SK-N-SH (cell line): ENCODE results near the gene ME3. TPM values are rescaled to one million over a fixed set of nuclear protein-coding genes. Genes with fewer than 3 reads are reported as not detected.

Source experiments
- CTCF ChIA-PET: fragments of 300-600, 350-600 bp; formaldehyde crosslinking; extraction: SDS; loops from one replicate; lab custom pipeline; 2021; lab: Yijun Ruan, JAX
- POLR2A ChIA-PET: fragments of 350-600 bp; sonication (Branson Sonifier 250); formaldehyde crosslinking; extraction: SDS; loops from one replicate; lab custom pipeline; 2020; ENCODE audit warnings: antibody characterized with exemption, inconsistent platforms; lab: Yijun Ruan, JAX
- DNase-seq: peaks from one replicate; pipeline ENCODE4 v3.0.0; 2012
- H2AFZ ChIP-seq: fragments of 200-600 bp; sonication (generic); 2 replicates; pipeline ENCODE4 v1.8.1; 2016; ENCODE audit warnings: antibody characterized with exemption, mild to moderate bottlenecking, low read depth
- H3F3A ChIP-seq: fragments of 200-600 bp; sonication (generic); replicated peaks from 2 replicates; pipeline ENCODE3; 2016; ENCODE audit warnings: antibody characterized with exemption, mild to moderate bottlenecking; ENCODE audit not compliant: insufficient read depth
- H3K27ac ChIP-seq, 2 experiments: fragments of 200-500 bp in 1 of 2; fragments of 200-600 bp in 1 of 2; sonication (Bioruptor generic) in 1 of 2; sonication (generic), shearing (Covaris generic) in 1 of 2; 2 replicates each; pipeline versions ENCODE4 v1.5.1 to v1.6.1; 2014 to 2016; ENCODE audit warnings: low read depth in 2 of 2, inconsistent platforms in 1 of 2, low read length in 1 of 2, mild to moderate bottlenecking in 1 of 2, mixed read lengths in 1 of 2
- H3K27me3 ChIP-seq: fragments of 200-600 bp; sonication (generic), shearing (Covaris generic); 2 replicates; pipeline ENCODE4 v1.6.1; 2016; ENCODE audit warnings: mixed run types; ENCODE audit not compliant: insufficient read depth
- H3K36me3 ChIP-seq, 2 experiments: fragments of 200-500 bp in 1 of 2; fragments of 200-600 bp in 1 of 2; sonication (Bioruptor generic) in 1 of 2; sonication (generic) in 1 of 2; replicated peaks in 1 of 2; 2 replicates each; pipeline versions ENCODE3 to v1.5.1; 2014 to 2016; ENCODE audit warnings: low read length in 1 of 2, mild to moderate bottlenecking in 1 of 2; ENCODE audit not compliant: insufficient read depth in 2 of 2, control insufficient read depth in 1 of 2
- H3K4me1 ChIP-seq, 2 experiments: fragments of 200-500 bp in 1 of 2; fragments of 200-600 bp in 1 of 2; sonication (Bioruptor generic) in 1 of 2; sonication (generic), shearing (Covaris generic) in 1 of 2; 2 replicates each; pipeline versions ENCODE4 v1.5.1 to v1.6.1; 2014 to 2016; ENCODE audit warnings: low read depth in 1 of 2, low read length in 1 of 2, mixed run types in 1 of 2; ENCODE audit not compliant: insufficient read depth in 2 of 2, control insufficient read depth in 1 of 2
- H3K4me2 ChIP-seq: fragments of 200-600 bp; sonication (generic), shearing (Covaris generic); 2 replicates; pipeline ENCODE4 v1.6.1; 2017; ENCODE audit warnings: mixed run types
- H3K4me3 ChIP-seq, 2 experiments: fragments of 200-500 bp in 1 of 2; fragments of 200-600 bp in 1 of 2; sonication (Bioruptor generic) in 1 of 2; sonication (generic), shearing (Covaris generic) in 1 of 2; 2 replicates each; pipeline versions ENCODE4 v1.5.1 to v1.8.1; 2014 to 2016; ENCODE audit warnings: low read depth in 2 of 2, inconsistent platforms in 1 of 2, low read length in 1 of 2, mild to moderate bottlenecking in 1 of 2, mixed read lengths in 1 of 2, moderate library complexity in 1 of 2
- H3K79me2 ChIP-seq: fragments of 200-600 bp; sonication (generic); 2 replicates; pipeline ENCODE4 v1.8.1; 2017; ENCODE audit warnings: mild to moderate bottlenecking; ENCODE audit not compliant: insufficient read depth
- H3K9ac ChIP-seq: fragments of 200-600 bp; sonication (generic); 2 replicates; pipeline ENCODE4 v1.6.1; 2017; ENCODE audit warnings: mixed run types
- H3K9me2 ChIP-seq: fragments of 200-600 bp; sonication (generic); 2 replicates; pipeline ENCODE4 v1.6.1; 2017; ENCODE audit warnings: mixed run types
- H3K9me3 ChIP-seq: fragments of 200-600 bp; sonication (generic); 2 replicates; pipeline ENCODE4 v1.6.1; 2017; ENCODE audit warnings: mixed run types, mild to moderate bottlenecking, moderate library complexity
- H4K20me1 ChIP-seq: fragments of 200-600 bp; sonication (generic); 2 replicates; pipeline ENCODE4 v1.6.1; 2017; ENCODE audit warnings: mild to moderate bottlenecking, mixed run types; ENCODE audit not compliant: insufficient read depth
- CHD2 ChIP-seq: fragments of 150-350 bp; IDR thresholded peaks from 2 replicates; pipeline ENCODE4 v1.6.1; 2018; ENCODE audit warnings: low read length; ENCODE audit not compliant: partially characterized antibody
- FOSL2 ChIP-seq: IDR thresholded peaks from 2 replicates; pipeline ENCODE4 v1.4.0; 2012; ENCODE audit warnings: low read depth, mild to moderate bottlenecking, moderate library complexity, borderline replicate concordance
- FOXJ3 ChIP-seq: sonication (generic); formaldehyde crosslinking; IDR thresholded peaks from 2 replicates; pipeline ENCODE4 v1.5.1; 2020; ENCODE audit warnings: mild to moderate bottlenecking, missing genetic modification reagents
- FOXM1 ChIP-seq: IDR thresholded peaks from 2 replicates; pipeline ENCODE4 v1.4.0; 2012; ENCODE audit warnings: low read depth, mild to moderate bottlenecking
- NRF1 ChIP-seq: IDR thresholded peaks from 2 replicates; pipeline ENCODE4 v1.6.1; 2012; ENCODE audit warnings: low read depth, mild to moderate bottlenecking, low read length
- POLR2AphosphoS5 ChIP-seq: IDR thresholded peaks from 2 replicates; pipeline ENCODE4 v1.6.1; 2012; ENCODE audit warnings: low read depth, low read length
- RCOR1 ChIP-seq: fragments of 150-350 bp; IDR thresholded peaks from 2 replicates; pipeline ENCODE4 v1.6.1; 2017; ENCODE audit warnings: antibody characterized with exemption, low read length
- RFX5 ChIP-seq: IDR thresholded peaks from 2 replicates; pipeline ENCODE4 v1.6.1; 2012; ENCODE audit warnings: mild to moderate bottlenecking, improper control_type of control experiment, low read length
- RXRA ChIP-seq: IDR thresholded peaks from 2 replicates; pipeline ENCODE4 v1.4.0; 2012; ENCODE audit warnings: low read depth, mild to moderate bottlenecking, borderline replicate concordance
- SIN3A ChIP-seq: IDR thresholded peaks from 2 replicates; pipeline ENCODE4 v1.6.1; 2012; ENCODE audit warnings: low read depth, mild to moderate bottlenecking, low read length, moderate library complexity, borderline replicate concordance
- USF1 ChIP-seq: IDR thresholded peaks from 2 replicates; pipeline ENCODE4 v1.4.0; 2012; ENCODE audit warnings: low read depth, borderline replicate concordance
- YY1 ChIP-seq: IDR thresholded peaks from 2 replicates; pipeline ENCODE4 v1.4.0; 2012; ENCODE audit warnings: low read depth, mild to moderate bottlenecking
- ZBTB33 ChIP-seq: IDR thresholded peaks from 2 replicates; pipeline ENCODE4 v1.4.0; 2012; ENCODE audit warnings: low read depth, borderline replicate concordance
- WGBS: methylation state at CpG from one replicate; pipeline ENCODE4 v1.1.6; 2017; ENCODE audit warnings: low lambda C conversion rate; 5-methylcytosine and 5-hydroxymethylcytosine counted together
- polyA plus RNA-seq, 3 experiments: library from polyadenylated mRNA; depleted of rRNA; stranded (reverse); fragments of >200 nt; gene quantifications; 2 replicates each; pipeline ENCODE4 v1.2.3, GENCODE V29; 2012
- TF ChIP-seq, protein P1 (sequence below): IDR thresholded peaks from 2 replicates; pipeline ENCODE4 v1.4.0; 2012; ENCODE audit warnings: low read depth
- TF ChIP-seq, protein P2 (sequence below): fragments of 150-350 bp; IDR thresholded peaks from 2 replicates; pipeline ENCODE4 v1.6.1; 2017; ENCODE audit warnings: antibody characterized with exemption, low read length, low read depth, borderline replicate concordance

Gene ME3
- polyA plus RNA-seq, 1 of the 3 experiments (the other 2 are of a cell fraction), result 22.0 TPM

GRCh38 chr11:86718521-86718920 lies 46.1 kb upstream of the ME3 start:
- Histone ChIP-seq H2AFZ (no peak overlapping the region), H3F3A (peaks cover 36% of the 10 kb centered on the region), H3K4me1 (peaks cover 0 to 18% of the 10 kb centered on the region in 2 experiments; a peak in 2 of 4 replicates), H3K9ac (no peak overlapping the region), H3K9me2 (no peaks in the 10 kb centered on the region), H3K9me3 (peaks cover 11% of the 10 kb centered on the region), H3K27ac (peak overlapping the region in 1 of 2 experiments; percentile 94; a peak in 2 of 4 replicates), H3K4me3 (no peak overlapping the region), H3K79me2 (0 out of 2 replicates have a peak, but pooled peaks cover 8% of the 10 kb centered on the region), H3K4me2 (no peak overlapping the region), H3K27me3 (no peaks in the 10 kb centered on the region), H4K20me1 (no peaks in the 10 kb centered on the region), H3K36me3 (peaks cover 0 to 25% of the 10 kb centered on the region in 2 experiments)
- CTCF ChIA-PET, result no interaction called here
- TF ChIP-seq FOXJ3 (CRISPR knock-in tag), result no peak
- TF ChIP-seq, protein P1, sequence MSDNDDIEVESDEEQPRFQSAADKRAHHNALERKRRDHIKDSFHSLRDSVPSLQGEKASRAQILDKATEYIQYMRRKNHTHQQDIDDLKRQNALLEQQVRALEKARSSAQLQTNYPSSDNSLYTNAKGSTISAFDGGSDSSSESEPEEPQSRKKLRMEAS, result no peak
- TF ChIP-seq CHD2, result no peak
- TF ChIP-seq USF1, result no peak
- no peak for TF ChIP-seq SIN3A
- no peak for TF ChIP-seq RCOR1
- TF ChIP-seq RFX5, result no peak
- 92% methylated on average over 1 of the region's 1 CpG for WGBS
- POLR2A ChIA-PET, result no interaction called here
- no peak for DNase-seq

- Histone ChIP-seq H3F3A (peaks cover 33% of the 10 kb centered on the region), H3K27me3 (no peaks in the 10 kb centered on the region), H3K9ac (no peak overlapping the region), H3K4me1 (peaks cover 0 to 18% of the 10 kb centered on the region in 2 experiments; a peak in 2 of 4 replicates), H3K4me3 (no peak overlapping the region), H3K9me2 (no peaks in the 10 kb centered on the region), H2AFZ (no peak overlapping the region), H3K9me3 (peaks cover 6% of the 10 kb centered on the region), H4K20me1 (no peaks in the 10 kb centered on the region), H3K36me3 (peaks cover 0 to 20% of the 10 kb centered on the region in 2 experiments)
- ChIA-PET CTCF (no interaction called here), POLR2A (no interaction called here)
- no peak for DNase-seq
- TF ChIP-seq, protein P2, sequence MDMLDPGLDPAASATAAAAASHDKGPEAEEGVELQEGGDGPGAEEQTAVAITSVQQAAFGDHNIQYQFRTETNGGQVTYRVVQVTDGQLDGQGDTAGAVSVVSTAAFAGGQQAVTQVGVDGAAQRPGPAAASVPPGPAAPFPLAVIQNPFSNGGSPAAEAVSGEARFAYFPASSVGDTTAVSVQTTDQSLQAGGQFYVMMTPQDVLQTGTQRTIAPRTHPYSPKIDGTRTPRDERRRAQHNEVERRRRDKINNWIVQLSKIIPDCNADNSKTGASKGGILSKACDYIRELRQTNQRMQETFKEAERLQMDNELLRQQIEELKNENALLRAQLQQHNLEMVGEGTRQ, result no peak
- TF ChIP-seq NRF1, result no peak
- TF ChIP-seq RXRA, result no peak
- no peak for TF ChIP-seq POLR2AphosphoS5
- no peak for TF ChIP-seq YY1
- no peak for TF ChIP-seq FOSL2
- TF ChIP-seq FOXM1, result no peak
- no peak for TF ChIP-seq CHD2
- TF ChIP-seq ZBTB33, result no peak
- TF ChIP-seq, all 33 proteins: peak for 0
- WGBS, result 70% methylated on average over 3 of the region's 3 CpGs
- Histone ChIP-seq H3K79me2 (0 out of 2 replicates have a peak, but pooled peaks cover 8% of the 10 kb centered on the region), H3K4me2 (no peak overlapping the region), H3K27ac (peak overlapping the region in 1 of 2 experiments; percentile 94; a peak in 2 of 4 replicates)
Measured at GRCh38 chr11:86717817-86718501, 45.5 kb upstream of the ME3 start.
